ENCODE measurements around the gene RAB11FIP4. TPM values are rescaled to one million over a fixed set of nuclear protein-coding genes. Genes with fewer than 3 reads are reported as not detected.

The RAB11FIP4 gene
- total and polyA plus RNA-seq, 10 of the 15 experiments (the other 5 are each of a cell fraction or from before 2014, with no cell fraction given): 1.4 to 27.0 (median 17.6) TPM

DNA sequence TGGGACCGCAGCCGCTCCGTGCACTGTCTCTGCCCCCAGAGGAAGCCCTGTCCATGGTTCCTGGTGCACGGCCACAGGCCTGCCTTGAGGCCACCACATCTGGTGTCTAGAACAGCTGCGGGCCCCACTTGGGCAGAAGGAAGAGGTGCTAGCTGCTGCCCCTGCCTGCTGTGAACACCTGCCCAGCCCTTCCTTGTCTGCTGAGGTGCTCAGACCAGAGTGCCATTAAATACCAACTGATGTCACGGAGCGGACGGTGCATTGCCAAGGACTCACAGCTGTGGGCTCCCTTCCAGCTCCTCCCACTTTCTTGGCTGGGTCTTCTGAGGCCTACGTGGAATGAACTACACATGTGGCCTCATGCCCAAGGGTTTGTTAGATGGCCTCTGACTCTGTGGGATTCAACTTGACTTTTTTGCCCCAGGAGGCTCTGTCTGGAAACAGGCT lies 146.1 kb downstream of the RAB11FIP4 start:
- ChIA-PET RAD21 (ENCODE audit: unreplicated experiment) (interaction anchor here (0.6 to 5.4 kb wide), 7 partner anchors 9 to 596 kb away, joined by 3 to 65 read pairs (median 4); partner anchors contain the start of gene UTP6), SMC1A (ENCODE audit: uncharacterized antibody, unreplicated experiment) (interaction anchor here (0.6 to 5.8 kb wide), 12 partner anchors 9 to 303 kb away, joined by 3 to 78 read pairs (median 5); no protein-coding TSS in a partner anchor), CTCF (interaction anchor here (0.8 to 2.0 kb wide), 9 partner anchors 12 to 309 kb away, joined by 3 to 10 read pairs (median 4); no protein-coding TSS in a partner anchor), POLR2A (interaction anchor here (0.6 to 1.2 kb wide), 3 partner anchors 10 to 153 kb away, joined by 3 to 5 read pairs (median 4); no protein-coding TSS in a partner anchor)
- H3K4me1 ChIP-seq (ENCODE audit: control insufficient read depth, insufficient read depth, low read length): peaks cover 35% of the 10 kb centered on the region
- no peak overlapping the region for H3K9ac ChIP-seq (ENCODE audit: control insufficient read depth, insufficient read depth, low read length)
- no peak overlapping the region for H3K27ac ChIP-seq (ENCODE audit: control insufficient read depth, insufficient read depth)
- no peak for DNase-seq (ENCODE audit: low read depth, low spot score)
- ATAC-seq: peak; percentile 19
- BruUV-seq (replicated peaks): no TSS peak
- no peaks in the 10 kb centered on the region; a peak in 1 of 4 replicates for H3K36me3 ChIP-seq (ENCODE audit: control insufficient read depth in 2 of 2, insufficient read depth in 2 of 2, low read length in 1 of 2)
- H4K20me1 ChIP-seq (ENCODE audit: control insufficient read depth, insufficient read depth): peaks cover 5% of the 10 kb centered on the region
- H3K27me3 ChIP-seq (replicated peaks in 1 of 2; ENCODE audit: control insufficient read depth in 2 of 2, insufficient read depth in 2 of 2, low read length in 1 of 2): no peaks in the 10 kb centered on the region
- in situ Hi-C loops (cut with MboI) (loop anchor here (10.0 kb wide), 1 partner anchor 307 kb away; no protein-coding TSS in a partner anchor), intact Hi-C loops (cut with micrococcal nuclease; ENCODE audit: unreplicated experiment) (loop anchor here (5.0 kb wide), 2 partner anchors 45 to 305 kb away; no protein-coding TSS in a partner anchor)
- H3K79me2 ChIP-seq (ENCODE audit: control insufficient read depth, insufficient read depth, low read length): no peaks in the 10 kb centered on the region
- H2AFZ ChIP-seq (ENCODE audit: control insufficient read depth, low read depth, low read length): no peak overlapping the region
- no peaks in the 10 kb centered on the region for H3K9me3 ChIP-seq (replicated peaks; ENCODE audit: control insufficient read depth, insufficient read depth, low read length)
- no peak for FAIRE-seq
- no peak overlapping the region for H3K4me3 ChIP-seq
- H3K4me2 ChIP-seq (ENCODE audit: control insufficient read depth, insufficient read depth): peak overlapping the region; percentile 67
- WGBS (ENCODE audit: insufficient coverage, insufficient replicate concordance, low lambda C conversion rate, missing lambda C conversion rate): 42% methylated on average over 9 of the region's 9 CpGs
- no peak for TF ChIP-seq ZNF274 (IDR thresholded peaks at IDR 0.05; ENCODE audit: insufficient read depth, insufficient read length)
- TF ChIP-seq SUPT20H (IDR thresholded peaks at IDR 0.05; ENCODE audit: borderline replicate concordance, control insufficient read depth, low read depth, low read length): no peak
- TF ChIP-seq, protein P1, sequence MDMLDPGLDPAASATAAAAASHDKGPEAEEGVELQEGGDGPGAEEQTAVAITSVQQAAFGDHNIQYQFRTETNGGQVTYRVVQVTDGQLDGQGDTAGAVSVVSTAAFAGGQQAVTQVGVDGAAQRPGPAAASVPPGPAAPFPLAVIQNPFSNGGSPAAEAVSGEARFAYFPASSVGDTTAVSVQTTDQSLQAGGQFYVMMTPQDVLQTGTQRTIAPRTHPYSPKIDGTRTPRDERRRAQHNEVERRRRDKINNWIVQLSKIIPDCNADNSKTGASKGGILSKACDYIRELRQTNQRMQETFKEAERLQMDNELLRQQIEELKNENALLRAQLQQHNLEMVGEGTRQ (IDR thresholded peaks at IDR 0.05; ENCODE audit: borderline replicate concordance, low read depth, low read length): no peak
- TF ChIP-seq MAX (IDR thresholded peaks at IDR 0.05; ENCODE audit: low read depth, low read length): no peak
- peak; percentile 64; the same call in 1 of the 2 replicates for TF ChIP-seq REST (IDR thresholded peaks at IDR 0.05; ENCODE audit: low read depth, low read length)
- peak; percentile 41; the same call in 1 of the 2 replicates for TF ChIP-seq TCF12 (IDR thresholded peaks at IDR 0.05; ENCODE audit: low read depth, low read length)
- TF ChIP-seq KAT2A (conservative IDR thresholded peaks at IDR 0.05; ENCODE audit: control insufficient read depth, low read depth, low read length): no peak
- no peak for TF ChIP-seq TAF1 (IDR thresholded peaks at IDR 0.05; ENCODE audit: borderline replicate concordance, low read depth, low read length)
- no peak for TF ChIP-seq SRF (IDR thresholded peaks at IDR 0.05; ENCODE audit: low read depth in 2 of 2, low read length in 2 of 2)
- no peak for TF ChIP-seq SUZ12 (IDR thresholded peaks at IDR 0.05; ENCODE audit: unreplicated experiment)
- no peak for TF ChIP-seq ATF3 (IDR thresholded peaks at IDR 0.05; ENCODE audit: borderline replicate concordance, extremely low read depth, low read depth, low read length)
